GM18505 (cell line): ENCODE data around the gene EFHB.
"Not testable (repeated sequence)": the region's sequence is repeated elsewhere in the genome, so short reads cannot be mapped to it uniquely, and the experiment has no call there.

ENCODE experiments used
- ATAC-seq: cut with Tn5 transposase; IDR thresholded peaks from one replicate; pipeline ENCODE4 v1.9.1; 2021; ENCODE audit not compliant: unreplicated experiment
- POLR2A ChIP-seq: IDR thresholded peaks from 4 replicates; pipeline ENCODE4 v1.6.1; 2011; ENCODE audit warnings: borderline replicate concordance; ENCODE audit not compliant: insufficient read depth, insufficient read length; ENCODE audit errors: extremely low read depth

The EFHB gene

GRCh38 chr3:19934098-19934566 is at the start of gene EFHB:
Gene EFHB (minus strand): TSS chr3:19934217. CDS start chr3:19934018, 199 bp downstream.
- TF ChIP-seq POLR2A: no peak
- no peak for ATAC-seq

DNA sequence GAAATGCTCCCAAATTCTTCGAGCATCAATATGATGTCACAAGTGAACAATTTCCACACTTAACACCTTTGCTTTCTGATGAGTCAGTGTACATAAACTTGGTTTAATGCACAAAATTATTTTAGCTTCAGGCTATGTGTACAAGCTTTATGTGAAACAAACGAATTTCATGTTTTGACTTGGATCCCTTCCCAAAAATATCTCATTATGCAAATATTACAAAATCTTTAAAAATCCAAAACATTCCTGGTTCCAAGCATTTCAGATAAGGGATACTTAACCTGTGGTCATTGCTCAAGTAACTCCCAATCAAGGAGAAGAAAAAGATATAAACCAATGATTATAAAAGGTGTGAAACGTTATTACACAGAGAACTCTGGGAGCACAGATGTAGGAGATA is 38.0 kb upstream of the EFHB start:
- ATAC-seq: no peak
- TF ChIP-seq POLR2A: no peak

GRCh38 chr3:19970327-19970726 is 36.3 kb upstream of the EFHB start:
- no peak for ATAC-seq
- no peak for TF ChIP-seq POLR2A

DNA sequence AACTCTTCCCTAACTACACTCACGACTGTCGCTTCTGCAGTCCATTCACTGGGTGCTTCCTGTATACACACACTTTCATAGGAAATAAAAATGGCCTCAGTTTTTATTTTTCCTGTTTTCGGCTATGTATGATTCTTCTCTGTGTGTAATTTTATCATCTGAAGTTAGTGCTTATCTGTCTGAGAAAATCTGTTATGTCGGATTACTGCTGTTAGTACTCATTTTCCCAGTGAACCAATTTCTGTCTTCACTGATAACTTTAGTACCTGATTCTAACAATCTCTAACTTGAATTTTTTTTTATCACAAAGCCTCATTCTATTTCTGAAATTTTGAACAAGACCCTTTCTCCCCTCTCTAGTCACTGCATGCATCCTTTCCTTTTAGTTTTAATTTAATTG is 33.8 kb upstream of the EFHB start:
- no peak for ATAC-seq
- no peak for TF ChIP-seq POLR2A

DNA sequence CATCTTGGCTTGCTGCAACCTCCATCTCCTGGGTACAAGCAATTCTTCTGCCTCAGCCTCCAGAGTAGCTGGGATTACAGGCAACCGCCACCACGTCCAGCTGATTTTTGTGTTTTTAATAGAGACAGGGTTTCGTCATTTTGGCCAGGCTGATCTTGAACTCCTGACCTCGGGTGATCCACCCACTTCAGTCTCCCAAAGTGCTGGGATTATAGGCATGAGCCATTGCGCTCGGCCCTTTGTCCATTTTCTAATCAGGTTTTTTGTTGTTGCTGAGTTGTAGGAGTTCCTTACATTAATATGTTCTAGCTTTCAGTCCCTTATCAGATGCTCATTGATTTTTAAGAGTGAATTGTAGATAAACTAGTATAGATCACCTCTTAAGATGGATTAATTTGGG is 33.2 kb upstream of the EFHB start:
- no peak for TF ChIP-seq POLR2A
- no peak for ATAC-seq

GRCh38 chr3:19961960-19962359 is 27.9 kb upstream of the EFHB start:
- ATAC-seq: no peak
- TF ChIP-seq POLR2A: no peak

DNA sequence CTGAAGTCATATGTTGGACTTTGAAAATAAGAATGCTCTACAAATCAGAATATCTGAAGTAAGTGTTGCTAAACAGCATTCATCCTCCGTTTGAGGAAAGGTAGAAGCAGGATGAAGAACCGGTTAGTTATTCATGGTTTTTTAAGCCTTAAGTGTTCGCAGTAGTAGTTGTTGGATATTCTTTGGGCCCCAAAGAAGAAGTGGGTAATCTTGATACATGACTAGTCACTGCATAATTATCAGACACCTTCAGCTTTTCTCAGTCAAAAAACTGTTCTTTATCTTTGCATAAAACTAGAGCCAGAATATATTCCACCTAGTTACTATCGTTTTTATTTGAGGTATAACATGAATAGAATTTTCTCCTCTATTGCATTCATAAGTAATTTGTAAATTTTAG is 26.7 kb upstream of the EFHB start:
- no peak for ATAC-seq
- no peak for TF ChIP-seq POLR2A

DNA sequence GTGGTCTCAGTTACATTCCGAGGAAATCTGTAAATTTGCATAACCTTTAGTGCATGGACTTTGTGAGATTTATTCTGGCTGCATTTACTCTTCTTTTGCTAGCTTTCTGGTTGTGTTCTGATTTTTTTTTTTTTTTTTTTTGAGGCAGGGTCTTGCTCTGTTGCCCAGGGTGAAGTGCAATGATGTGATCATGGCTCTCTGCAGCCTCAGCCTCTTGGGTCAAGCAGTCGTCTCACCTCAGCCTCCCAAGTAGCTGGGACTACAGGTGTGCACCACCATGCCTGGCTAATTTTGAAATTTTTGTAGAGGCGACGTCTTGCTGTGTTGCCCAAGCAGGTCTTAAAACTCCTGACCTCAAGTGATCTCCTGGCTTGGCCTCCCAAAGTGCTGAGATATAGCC is 25.5 kb upstream of the EFHB start:
- ATAC-seq: no peak
- no peak for TF ChIP-seq POLR2A

DNA sequence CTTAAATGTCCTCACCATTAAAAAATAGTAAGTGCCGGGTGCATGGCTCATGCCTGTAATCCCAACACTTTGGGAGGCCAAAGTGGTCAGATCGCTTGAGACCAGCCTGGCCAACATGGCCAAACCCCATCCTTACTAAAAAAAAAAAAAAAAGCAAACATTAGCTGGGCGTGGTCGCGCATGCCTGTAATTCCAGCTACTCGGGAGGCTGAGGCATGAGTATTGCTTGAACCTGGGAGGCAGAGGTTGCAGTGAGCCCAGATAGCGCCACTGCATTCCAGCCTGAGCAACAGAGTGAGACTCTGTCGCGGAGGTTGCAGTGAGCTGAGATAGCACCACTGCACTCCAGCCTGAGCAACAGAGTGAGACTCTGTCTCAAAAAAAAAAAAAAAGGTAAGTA is 23.3 kb upstream of the EFHB start:
- ATAC-seq: not testable (repeated sequence)

DNA sequence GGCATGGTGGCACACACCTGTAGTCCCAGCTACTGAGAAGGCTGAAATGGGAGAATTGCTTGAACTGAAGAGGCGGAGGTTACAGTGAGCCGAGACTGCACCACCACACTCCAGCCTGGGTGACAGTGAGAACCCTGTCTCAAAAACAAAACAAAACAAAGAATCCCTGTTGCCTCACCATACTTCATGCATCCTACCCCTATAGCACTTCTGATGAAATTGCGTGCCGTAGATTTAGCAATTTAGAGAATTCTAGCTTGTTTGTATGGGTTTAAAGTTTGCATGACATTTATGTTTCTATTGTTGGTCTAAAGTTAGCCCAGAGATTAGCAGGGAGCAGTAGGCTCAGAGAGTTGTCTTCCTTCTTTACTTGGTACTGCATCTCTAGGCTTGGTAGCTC is 20.7 kb upstream of the EFHB start:
- no peak for ATAC-seq
- no peak for TF ChIP-seq POLR2A

DNA sequence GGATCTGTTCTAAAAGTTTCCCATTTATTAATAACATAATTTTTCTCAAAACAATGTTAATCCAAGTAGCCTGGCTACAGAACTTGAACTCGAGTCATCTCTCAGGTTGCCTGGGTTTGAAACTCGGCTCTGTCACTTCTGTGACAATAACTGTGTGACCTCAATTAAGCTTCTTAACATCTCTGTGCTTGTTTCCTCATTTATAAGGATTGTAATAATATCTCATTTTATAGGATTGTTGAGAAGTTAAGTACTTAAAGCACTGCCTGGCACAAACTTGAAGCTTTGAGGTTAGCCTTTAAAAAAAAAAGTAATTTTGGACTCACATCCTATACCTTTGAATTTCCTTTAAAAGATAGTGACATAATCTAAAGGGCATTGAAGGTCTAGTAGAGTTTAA is 16.3 kb upstream of the EFHB start:
- TF ChIP-seq POLR2A: no peak
- ATAC-seq: no peak

DNA sequence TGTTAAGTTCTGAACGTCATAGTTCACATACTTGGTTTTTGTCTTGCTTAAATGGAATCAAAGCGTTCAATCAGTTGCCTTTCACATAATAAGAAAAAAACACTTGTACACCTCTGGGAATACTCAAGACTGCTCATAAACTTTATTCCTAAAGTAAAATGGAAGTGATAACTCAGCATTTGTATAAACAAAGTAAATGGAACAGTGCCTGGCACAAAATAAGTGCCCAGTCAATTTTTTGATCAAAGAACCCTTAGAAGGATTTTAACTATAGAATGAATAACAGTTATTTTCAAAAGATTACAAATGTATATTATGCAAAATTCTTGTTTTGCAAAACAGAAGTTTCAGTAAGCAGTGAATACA is 14.2 kb upstream of the EFHB start:
- ATAC-seq: no peak

GRCh38 chr3:19947549-19948225 is 13.7 kb upstream of the EFHB start:
- no peak for TF ChIP-seq POLR2A
- peak; percentile 20 for ATAC-seq

More for the DNA sequence above, 14.2 kb upstream of the EFHB start:
- TF ChIP-seq POLR2A: no peak

- peak; percentile 96 for ATAC-seq
- peak; percentile 74 for TF ChIP-seq POLR2A
Measured at GRCh38 chr3:19946832-19947548, 13.0 kb upstream of the EFHB start, which contains the start of gene RAB5A. Gene RAB5A (plus strand): TSS chr3:19947097. CDS start chr3:19950899, 3,802 bp downstream.
